ENCODE results near the gene RANBP17. TPM values are rescaled to one million over a fixed set of nuclear protein-coding genes. Genes with fewer than 3 reads are reported as not detected.

The RANBP17 gene
- total and polyA plus RNA-seq, 2 of the 4 experiments (the other 2 are of a cell fraction): 8.2 to 29.0 TPM

GRCh38 chr5:171250738-171251137, 388.9 kb downstream of the RANBP17 start:
- H2BK15ac ChIP-seq (ENCODE audit: low read depth, low read length): no peak overlapping the region
- H2BK120ac ChIP-seq (ENCODE audit: low read depth, low read length): no peak overlapping the region
- WGBS, 2 experiments (ENCODE audit: extremely low coverage in 2 of 2, insufficient read length in 1 of 2): 100% methylated on average over 1 of the region's 1 CpG; no CpG with 5 or more reads in 1 of the 2 experiments
- H2AK5ac ChIP-seq (ENCODE audit: low read depth, low read length): no peak overlapping the region
- H4K8ac ChIP-seq (ENCODE audit: low read depth in 2 of 2, low read length in 2 of 2): no peak overlapping the region
- no peaks in the 10 kb centered on the region for H3K79me1 ChIP-seq (ENCODE audit: low read depth in 1 of 2, low read length in 2 of 2)
- no peak overlapping the region for H3K9ac ChIP-seq (ENCODE audit: low read depth, low read length)
- ChIA-PET CTCF (no interaction called here), POLR2A (ENCODE audit: unreplicated experiment) (no interaction called here)
- no peaks in the 10 kb centered on the region for H3K9me1 ChIP-seq (ENCODE audit: insufficient read depth, low read length)
- no peak for DNase-seq
- H4K20me1 ChIP-seq (ENCODE audit: insufficient read depth, low read length): no peaks in the 10 kb centered on the region
- dilution Hi-C loops (cut with HindIII; ENCODE audit: low sequenced_read_pairs, unreplicated experiment) (no loop called here), in situ Hi-C loops (cut with MboI; ENCODE audit: low sequenced_read_pairs) (no loop called here), intact Hi-C loops (cut with micrococcal nuclease) (no loop called here)
- H4K91ac ChIP-seq (ENCODE audit: insufficient read depth, low read depth, low read length): no peak overlapping the region
- peaks cover 6% of the 10 kb centered on the region for H3K36me3 ChIP-seq (ENCODE audit: control insufficient read depth, insufficient read depth, low read length)
- no peak overlapping the region for H2AFZ ChIP-seq (replicated peaks; ENCODE audit: low read length, poor library complexity)
- BruUV-seq (replicated peaks): no TSS peak
- H3K4me1 ChIP-seq (ENCODE audit: control insufficient read depth, insufficient read depth, low read length): no peaks in the 10 kb centered on the region
- peaks cover 7% of the 10 kb centered on the region for H3K9me3 ChIP-seq (ENCODE audit: control insufficient read depth, insufficient read depth, low read length)
- H2BK20ac ChIP-seq (ENCODE audit: low read depth, low read length): no peak overlapping the region
- H3K4ac ChIP-seq (ENCODE audit: low read depth, low read length): no peak overlapping the region
- TF ChIP-seq MAFK (IDR thresholded peaks at IDR 0.05; ENCODE audit: low read depth, low read length) (no peak), ELK1 (IDR thresholded peaks at IDR 0.05; ENCODE audit: borderline replicate concordance, low read depth, low read length) (no peak), RCOR1 (IDR thresholded peaks at IDR 0.05; ENCODE audit: insufficient replicate concordance, low read length) (no peak), CTCF (conservative IDR thresholded peaks at IDR 0.05; ENCODE audit: low read depth, low read length) (no peak), MAZ (IDR thresholded peaks at IDR 0.05; ENCODE audit: borderline replicate concordance, low read depth, low read length) (no peak), POLR2A (IDR thresholded peaks at IDR 0.05; ENCODE audit: low read depth, low read length) (no peak), NFE2L2 (IDR thresholded peaks at IDR 0.05; ENCODE audit: low read depth, low read length) (no peak), RAD21 (IDR thresholded peaks at IDR 0.05; ENCODE audit: low read length) (no peak), CHD1 (IDR thresholded peaks at IDR 0.05; ENCODE audit: low read depth, low read length) (no peak), SMC3 (IDR thresholded peaks at IDR 0.05; ENCODE audit: low read depth, low read length) (no peak), USF2 (IDR thresholded peaks at IDR 0.05; ENCODE audit: low read depth, low read length) (no peak), MXI1 (IDR thresholded peaks at IDR 0.05; ENCODE audit: borderline replicate concordance, low read depth, low read length) (no peak), RFX5 (IDR thresholded peaks at IDR 0.05; ENCODE audit: low read depth, low read length) (no peak), CEBPB (IDR thresholded peaks at IDR 0.05; ENCODE audit: low read depth, low read length) (no peak), FOS (IDR thresholded peaks at IDR 0.05; ENCODE audit: low read depth, low read length) (no peak), BHLHE40 (IDR thresholded peaks at IDR 0.05; ENCODE audit: low read depth, low read length) (no peak)
- ATAC-seq (ENCODE audit: low read depth): no peak
- H3K23ac ChIP-seq (ENCODE audit: low read depth, low read length): no peak overlapping the region
- no peak overlapping the region for H4K5ac ChIP-seq (ENCODE audit: low read depth, low read length)
- H2AK9ac ChIP-seq (replicated peaks; ENCODE audit: low read depth, low read length, poor library complexity): no peak overlapping the region
- no peak overlapping the region for H3K4me3 ChIP-seq (ENCODE audit: insufficient read depth, low read depth, low read length)
- H3K56ac ChIP-seq (ENCODE audit: extremely low read depth, insufficient read depth, low read length): no peak overlapping the region
- H3K4me2 ChIP-seq (ENCODE audit: low read depth, low read length): no peak overlapping the region
- H3K14ac ChIP-seq (replicated peaks; ENCODE audit: low read depth, low read length): no peak overlapping the region
- H3K27me3 ChIP-seq (ENCODE audit: control insufficient read depth, insufficient read depth, low read length): no peaks in the 10 kb centered on the region
- H3K27ac ChIP-seq (ENCODE audit: insufficient read depth, low read length): no peak overlapping the region
- H3K18ac ChIP-seq (ENCODE audit: low read depth, low read length): no peak overlapping the region
- H2BK5ac ChIP-seq (ENCODE audit: low read depth, low read length, poor library complexity, severe bottlenecking): no peak overlapping the region

All from IMR-90 (cell line).